ENCODE measurements around the gene SPRYD3. TPM values are rescaled to one million over a fixed set of nuclear protein-coding genes. Genes with fewer than 3 reads are reported as not detected.

The SPRYD3 gene
- total RNA-seq, 4 donors from 2014 or later = 15.9 to 75.5 (median 28.9) TPM

DNA sequence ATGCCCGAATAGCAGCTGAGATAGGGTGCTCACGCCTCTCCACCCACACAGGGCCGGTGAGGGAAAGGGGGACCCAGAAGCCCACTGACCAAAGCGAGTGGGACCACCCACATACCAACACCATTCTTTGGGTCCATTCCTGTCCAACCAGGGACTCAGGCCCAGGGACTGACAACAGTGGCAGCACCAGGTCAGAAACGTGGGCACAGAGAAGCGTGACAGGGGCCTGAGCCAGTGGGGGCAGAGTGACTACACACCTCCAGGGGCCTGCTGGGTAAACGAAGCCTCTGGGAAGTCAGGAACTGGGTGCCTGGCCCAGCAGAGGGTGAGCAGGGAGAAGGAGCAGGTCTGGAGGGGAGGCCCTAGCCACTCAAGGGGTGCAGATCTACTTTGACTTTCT, 13.7 kb downstream of the SPRYD3 start:
- TF ChIP-seq, protein P1, sequence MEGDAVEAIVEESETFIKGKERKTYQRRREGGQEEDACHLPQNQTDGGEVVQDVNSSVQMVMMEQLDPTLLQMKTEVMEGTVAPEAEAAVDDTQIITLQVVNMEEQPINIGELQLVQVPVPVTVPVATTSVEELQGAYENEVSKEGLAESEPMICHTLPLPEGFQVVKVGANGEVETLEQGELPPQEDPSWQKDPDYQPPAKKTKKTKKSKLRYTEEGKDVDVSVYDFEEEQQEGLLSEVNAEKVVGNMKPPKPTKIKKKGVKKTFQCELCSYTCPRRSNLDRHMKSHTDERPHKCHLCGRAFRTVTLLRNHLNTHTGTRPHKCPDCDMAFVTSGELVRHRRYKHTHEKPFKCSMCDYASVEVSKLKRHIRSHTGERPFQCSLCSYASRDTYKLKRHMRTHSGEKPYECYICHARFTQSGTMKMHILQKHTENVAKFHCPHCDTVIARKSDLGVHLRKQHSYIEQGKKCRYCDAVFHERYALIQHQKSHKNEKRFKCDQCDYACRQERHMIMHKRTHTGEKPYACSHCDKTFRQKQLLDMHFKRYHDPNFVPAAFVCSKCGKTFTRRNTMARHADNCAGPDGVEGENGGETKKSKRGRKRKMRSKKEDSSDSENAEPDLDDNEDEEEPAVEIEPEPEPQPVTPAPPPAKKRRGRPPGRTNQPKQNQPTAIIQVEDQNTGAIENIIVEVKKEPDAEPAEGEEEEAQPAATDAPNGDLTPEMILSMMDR (IDR thresholded peaks at IDR 0.05) = no peak
- TF ChIP-seq POLR2A (IDR thresholded peaks at IDR 0.05) = no peak
- intact Hi-C loops (cut with DNase I; ENCODE audit: low total_unique reads) = loop anchor here (10.0 kb wide), 1 partner anchor 129 kb away; no protein-coding TSS in a partner anchor
- Histone ChIP-seq H3K4me1 (peaks cover 0 to 21% of the 10 kb centered on the region in 2 donors), H3K36me3 (no peaks in the 10 kb centered on the region), H3K9me3 (no peaks in the 10 kb centered on the region), H3K27ac (peak overlapping the region; percentile 82 to 86), H3K4me3 (no peak overlapping the region), H3K27me3 (no peaks in the 10 kb centered on the region)
- peak; percentile 28 to 36 for DNase-seq

- peak; percentile 38 for DNase-seq
- Histone ChIP-seq H3K9me3 (no peaks in the 10 kb centered on the region), H3K27me3 (no peaks in the 10 kb centered on the region), H3K27ac (peak overlapping the region; percentile 82 to 86), H3K36me3 (no peaks in the 10 kb centered on the region), H3K4me1 (peaks cover 0 to 27% of the 10 kb centered on the region in 2 donors), H3K4me3 (no peak overlapping the region)
- TF ChIP-seq POLR2A (IDR thresholded peaks at IDR 0.05) = no peak
- TF ChIP-seq, protein P1 (IDR thresholded peaks at IDR 0.05) = no peak
- intact Hi-C loops (cut with DNase I; ENCODE audit: low total_unique reads) = loop anchor here (10.0 kb wide), 1 partner anchor 130 kb away; no protein-coding TSS in a partner anchor
These were observed 14.4 kb downstream of the SPRYD3 start for GRCh38 chr12:53064613-53065436.

DNA sequence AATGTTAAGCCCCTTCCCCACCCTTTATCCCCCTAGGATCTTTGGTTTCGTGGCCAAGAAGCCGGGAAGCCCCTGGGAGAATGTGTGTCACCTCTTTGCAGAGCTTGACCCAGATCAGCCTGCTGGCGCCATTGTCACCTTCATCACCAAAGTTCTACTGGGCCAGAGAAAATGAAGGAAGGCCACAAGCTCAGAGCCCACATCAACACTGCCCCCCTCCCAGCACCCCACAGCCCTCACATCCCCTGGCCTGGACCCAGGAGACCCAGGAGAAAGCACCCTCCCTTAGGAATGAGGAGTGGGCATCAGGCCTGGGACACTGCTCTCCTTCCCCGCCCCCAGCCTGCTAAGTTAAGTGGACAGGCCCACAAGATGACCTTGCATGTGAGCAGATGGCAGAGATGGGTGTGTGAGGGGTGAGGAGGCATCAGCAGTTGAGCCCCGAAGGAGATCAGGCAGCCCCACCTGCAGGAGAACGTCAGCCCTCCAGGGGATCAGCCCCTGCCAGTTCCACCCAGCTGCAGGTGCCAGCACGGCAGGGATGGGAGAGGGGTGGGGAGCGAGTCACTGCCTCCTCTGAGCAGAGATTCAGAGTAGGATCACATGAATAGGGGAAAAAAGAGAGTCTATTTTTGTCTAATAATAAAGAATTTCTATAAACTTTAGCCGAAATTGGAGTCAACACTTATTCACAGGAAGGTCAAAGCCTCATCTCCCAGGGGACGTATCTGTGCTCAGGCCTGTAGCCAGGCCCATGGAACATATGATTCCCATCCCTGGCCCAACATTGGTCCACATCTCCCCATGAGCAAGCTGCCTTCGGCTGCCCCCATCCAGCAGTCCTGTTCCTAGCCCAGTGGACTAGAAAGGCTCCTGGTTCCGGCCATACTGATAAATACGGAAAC, 15.2 kb downstream of the SPRYD3 start:
- H3K36me3 ChIP-seq = no peaks in the 10 kb centered on the region
- H3K9me3 ChIP-seq = no peaks in the 10 kb centered on the region
- intact Hi-C loops (cut with DNase I; ENCODE audit: low total_unique reads) = loop anchor here (10.0 kb wide), 1 partner anchor 131 kb away; no protein-coding TSS in a partner anchor
- DNase-seq = peak; percentile 82
- TF ChIP-seq, protein P1 (IDR thresholded peaks at IDR 0.05) = no peak
- TF ChIP-seq POLR2A (IDR thresholded peaks at IDR 0.05) = no peak
- no peaks in the 10 kb centered on the region for H3K27me3 ChIP-seq
- peaks cover 0 to 27% of the 10 kb centered on the region in 2 donors for H3K4me1 ChIP-seq
- H3K27ac ChIP-seq = peak overlapping the region; percentile 82 to 86
- no peak overlapping the region for H3K4me3 ChIP-seq

GRCh38 chr12:53062977-53063707, 16.0 kb downstream of the SPRYD3 start:
- Histone ChIP-seq H3K27me3 (no peaks in the 10 kb centered on the region), H3K4me1 (peaks cover 0 to 27% of the 10 kb centered on the region in 2 donors), H3K4me3 (no peak overlapping the region), H3K9me3 (no peaks in the 10 kb centered on the region), H3K36me3 (no peaks in the 10 kb centered on the region), H3K27ac (peak overlapping the region; percentile 82 to 86)
- TF ChIP-seq, protein P1 (IDR thresholded peaks at IDR 0.05) = no peak
- no peak for TF ChIP-seq POLR2A (IDR thresholded peaks at IDR 0.05)
- intact Hi-C loops (cut with DNase I; ENCODE audit: low total_unique reads) = loop anchor here (10.0 kb wide), 1 partner anchor 132 kb away; no protein-coding TSS in a partner anchor
- peak in 1 of 2 donors; percentile 24 for DNase-seq

All from uterus (tissue), 4 donors.